ENCODE data around the gene SLC12A8.

GRCh38 chr3:125214738-125215137 lies 2.2 kb upstream of the SLC12A8 start:
- TF ChIP-seq GATA2 (IDR thresholded peaks at IDR 0.05; ENCODE audit: low read depth, low read length), result no peak
- TF ChIP-seq GATA3 (IDR thresholded peaks at IDR 0.05; ENCODE audit: low read depth, low read length), result no peak
